K562 (cell line): ENCODE results near the gene PLPP4. TPM values are rescaled to one million over a fixed set of nuclear protein-coding genes. Genes with fewer than 3 reads are reported as not detected.

ENCODE experiments used
- ATAC-seq: fragments of 200-7000 bp; cut with Tn5 transposase; 3 replicates; pipeline ENCODE4 v1.9.1; 2020; ENCODE audit warnings: moderate library complexity
- BruUV-seq: library from RNA; stranded (reverse); fragments of 400-500 nt; replicated peaks from 2 replicates; lab custom pipeline; 2021; lab: Mats Ljungman, UMichigan
- CTCF ChIA-PET: fragments of 300-600 bp; formaldehyde crosslinking; extraction: SDS; loops from one replicate; lab custom pipeline; 2021; ENCODE audit warnings: low intra/inter-chr PET ratio; lab: Yijun Ruan, JAX
- POLR2A ChIA-PET: fragments of 300-600, 350-650 bp; sonication (Branson Sonifier 250); formaldehyde crosslinking; extraction: SDS; loops from one replicate; lab custom pipeline; 2021; ENCODE audit warnings: antibody characterized with exemption, inconsistent platforms; lab: Yijun Ruan, JAX
- DNase-seq, 4 experiments: peaks; one replicate each; pipeline versions ENCODE4 v3.0.0 to v3.0.0-alpha.2; 2011 to 2018; ENCODE audit warnings: low spot score in 3 of 4, mixed read lengths in 3 of 4; ENCODE audit errors: extremely low read depth in 1 of 4
- FAIRE-seq: peaks from 2 replicates; lab custom pipeline; 2011; peaks lifted over from hg19 to GRCh38; lab: Jason Lieb, UNC
- H2AFZ ChIP-seq: 2 replicates; pipeline ENCODE4 v1.6.0; 2011; ENCODE audit warnings: low read depth, low read length, control low read depth, inconsistent platforms
- H3K27ac ChIP-seq: fragments of 200-600 bp; 3 replicates; pipeline ENCODE4 v1.8.0; 2011; ENCODE audit warnings: low read depth, mild to moderate bottlenecking, control low read depth, inconsistent platforms, low read length, moderate library complexity, mixed read lengths; ENCODE audit errors: extremely low read depth
- H3K27me3 ChIP-seq, 2 experiments: fragments of 300-600 bp in 1 of 2; 2 replicates in 1 of 2; 3 replicates in 1 of 2; pipeline versions ENCODE4 v1.6.0 to v1.8.0; 2011; ENCODE audit warnings: inconsistent platforms in 2 of 2, low read length in 2 of 2, mild to moderate bottlenecking in 1 of 2, mixed read lengths in 1 of 2, moderate library complexity in 1 of 2; ENCODE audit not compliant: control insufficient read depth in 2 of 2, insufficient read depth in 2 of 2
- H3K36me3 ChIP-seq: fragments of 300-600 bp; 3 replicates; pipeline ENCODE4 v1.8.0; 2011; ENCODE audit warnings: mild to moderate bottlenecking, low read length, inconsistent platforms; ENCODE audit not compliant: control insufficient read depth, insufficient read depth
- H3K4me1 ChIP-seq, 2 experiments: fragments of 200-600 bp in 1 of 2; replicated peaks in 1 of 2; 2 replicates in 1 of 2; 3 replicates in 1 of 2; pipeline versions ENCODE4 v1.5.1 to v1.8.0; 2011; ENCODE audit warnings: inconsistent platforms in 2 of 2, low read length in 2 of 2, mild to moderate bottlenecking in 1 of 2, mixed read lengths in 1 of 2, moderate library complexity in 1 of 2; ENCODE audit not compliant: control insufficient read depth in 2 of 2, insufficient read depth in 2 of 2
- H3K4me2 ChIP-seq: 2 replicates; pipeline ENCODE4 v1.6.1; 2011; ENCODE audit warnings: low read length, control low read depth, inconsistent platforms, mixed read lengths; ENCODE audit not compliant: insufficient read depth
- H3K4me3 ChIP-seq: fragments of 200-600 bp; sonication (generic), shearing (Covaris generic); 2 replicates; pipeline ENCODE4 v1.5.1; 2016; ENCODE audit warnings: control low read depth, inconsistent platforms
- H3K79me2 ChIP-seq: fragments of 200-600 bp; 3 replicates; pipeline ENCODE4 v1.8.0; 2011; ENCODE audit warnings: low read length, inconsistent platforms; ENCODE audit not compliant: control insufficient read depth, insufficient read depth
- H3K9ac ChIP-seq, 2 experiments: 2 replicates each; pipeline versions ENCODE4 v1.6.0 to v1.6.1; 2011; ENCODE audit warnings: low read depth in 2 of 2, low read length in 2 of 2, control low read depth in 1 of 2, inconsistent platforms in 1 of 2, mild to moderate bottlenecking in 1 of 2, mixed read lengths in 1 of 2; ENCODE audit not compliant: insufficient read depth in 1 of 2
- H3K9me1 ChIP-seq: one replicate; pipeline ENCODE4 v1.6.0; 2011; ENCODE audit warnings: inconsistent platforms, mild to moderate bottlenecking, low read length, moderate library complexity; ENCODE audit not compliant: control insufficient read depth, insufficient read depth
- H3K9me3 ChIP-seq: replicated peaks from 2 replicates; pipeline ENCODE4 v1.5.1; 2011; ENCODE audit warnings: low read depth, low read length, inconsistent platforms; ENCODE audit not compliant: control insufficient read depth, insufficient read depth
- H4K20me1 ChIP-seq: replicated peaks from 2 replicates; pipeline ENCODE4 v1.6.1; 2011; ENCODE audit warnings: low read length, inconsistent platforms, mixed read lengths; ENCODE audit not compliant: control insufficient read depth, insufficient read depth
- MCM2 ChIP-seq: fragments of 450-650 bp; IDR thresholded peaks from 2 replicates; pipeline ENCODE4 v1.6.1; 2017; ENCODE audit warnings: low read depth, mild to moderate bottlenecking
- RAD21 ChIP-seq, 2 experiments: fragments of 250-450 bp in 1 of 2; fragments of 450-650 bp in 1 of 2; sonication (Bioruptor Pico) in 1 of 2; formaldehyde crosslinking in 1 of 2; IDR thresholded peaks in 1 of 2; conservative IDR thresholded peaks in 1 of 2; 2 replicates each; pipeline versions ENCODE4 v1.4.0 to v1.8.0; 2020 to 2022; ENCODE audit warnings: mild to moderate bottlenecking in 2 of 2, moderate library complexity in 1 of 2
- WGBS: fragments of 100-300 bp; shearing (Covaris generic); methylation state at CpG from one replicate; pipeline ENCODE4 v1.1.6; 2016; ENCODE audit warnings: low coverage, mixed read lengths; ENCODE audit not compliant: insufficient coverage; ENCODE audit errors: missing lambda C conversion rate; 5-methylcytosine and 5-hydroxymethylcytosine counted together
- in situ Hi-C: fragments of 300-500 bp; cut with MboI; formaldehyde crosslinking; loops from 4 replicates; pipeline ENCODE4 v1.15.0; 2018; ENCODE audit warnings: inconsistent platforms, mixed read lengths
- intact Hi-C: fragments of 100-400 bp; cut with micrococcal nuclease; formaldehyde crosslinking; loops from 2 replicates; pipeline ENCODE4 v1.14.2; 2022
- polyA plus RNA-seq, 8 experiments: library from polyadenylated mRNA; depleted of rRNA in 4 of 8; stranded (reverse) in 5 of 8; unstranded in 3 of 8; fragments of >200 nt; fragmentation: Nextera tagmentation in 2 of 8; fragmentation: Illumina TruSeq in 1 of 8; extraction: Ambion mirVana in 2 of 8; extraction: Trizol in 1 of 8; gene quantifications; 2 replicates each; pipeline versions ENCODE4 v1.2.1 to v1.2.3, GENCODE V29; 2011 to 2014; ENCODE audit warnings: inconsistent platforms in 1 of 8, missing spikeins in 1 of 8
- total RNA-seq, 7 experiments: library from RNA; depleted of rRNA in 6 of 7; stranded (reverse); fragments of >200 nt in 6 of 7; fragmentation: Illumina TruSeq in 2 of 7; extraction: Trizol in 2 of 7; gene quantifications; 2 replicates each; pipeline versions ENCODE4 v1.2.1 to v1.2.3, GENCODE V29; 2011 to 2021; ENCODE audit warnings: low replicate concordance in 1 of 7

Gene PLPP4
- total and polyA plus RNA-seq, 9 of the 15 experiments (the other 6 are each of a cell fraction or from before 2014, with no cell fraction given): 0.08 TPM; not detected in 8

DNA sequence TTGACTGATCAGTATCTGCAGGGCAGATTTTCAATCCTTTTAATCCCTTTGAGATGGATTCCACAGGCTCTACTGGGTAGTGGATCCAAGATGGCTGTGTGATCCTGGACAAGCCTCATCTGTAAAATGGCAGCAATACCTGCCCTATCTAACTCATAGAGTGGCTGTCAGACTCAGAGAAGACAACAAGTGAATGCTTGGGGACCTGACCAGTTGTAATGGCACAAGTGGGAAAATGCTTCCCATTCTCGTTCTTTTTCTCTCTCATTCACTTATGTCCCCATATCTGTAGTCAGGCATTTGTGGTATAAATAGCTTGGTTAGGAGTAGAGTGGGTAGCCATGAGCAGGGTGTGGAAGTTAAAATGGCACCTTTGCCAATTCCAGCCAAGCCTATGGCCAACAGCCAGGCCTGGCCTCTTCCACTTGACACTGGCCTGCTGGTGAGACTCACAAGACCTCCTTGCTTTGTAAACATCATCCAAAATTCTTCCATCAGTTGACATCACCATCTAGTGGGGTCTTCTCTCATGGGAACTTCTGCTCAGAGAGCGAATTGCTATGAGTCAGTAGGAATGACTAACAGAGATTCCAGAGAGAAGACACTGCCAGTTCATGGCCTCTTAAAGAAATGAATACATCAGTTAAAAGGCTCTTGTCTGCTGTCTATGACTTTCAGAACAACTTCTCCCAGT lies 150.1 kb downstream of the PLPP4 start:
- DNase-seq (no peak), FAIRE-seq (no peak), ATAC-seq (no peak)
- no peak for TF ChIP-seq MCM2
- no peak for TF ChIP-seq RAD21 (CRISPR knock-in tag; conservative IDR thresholded peaks at IDR 0.05 in 1 of 2, IDR thresholded peaks at IDR 0.05 in 1 of 2)
- POLR2A ChIA-PET: no interaction called here
- no peaks in the 10 kb centered on the region for H3K79me2 ChIP-seq
- no peaks in the 10 kb centered on the region for H3K9me3 ChIP-seq
- no peak overlapping the region for H3K27ac ChIP-seq
- no peaks in the 10 kb centered on the region for H3K9me1 ChIP-seq
- no peaks in the 10 kb centered on the region for H4K20me1 ChIP-seq
- no peak overlapping the region for H2AFZ ChIP-seq
- H3K36me3 ChIP-seq: no peaks in the 10 kb centered on the region
- intact Hi-C loops: loop anchor here (10.0 kb wide), 1 partner anchor 182 kb away; no protein-coding TSS in a partner anchor
- no peaks in the 10 kb centered on the region for H3K27me3 ChIP-seq
- BruUV-seq: no TSS peak
- no peak overlapping the region for H3K4me3 ChIP-seq
- WGBS: 0% methylated on average over 2 of the region's 2 CpGs
- in situ Hi-C loops: no loop called here
- no peaks in the 10 kb centered on the region for H3K4me1 ChIP-seq
- no peak overlapping the region for H3K9ac ChIP-seq
- CTCF ChIA-PET: no interaction called here
- no peak overlapping the region for H3K4me2 ChIP-seq
